Measurements from ENCODE around the gene KHK. TPM values are rescaled to one million over a fixed set of nuclear protein-coding genes. Genes with fewer than 3 reads are reported as not detected.
A peak's percentile ranks its signal among the peaks of the same experiment; 100 is the strongest.

KHK gene
- total RNA-seq, 2 experiments from 2014 or later, result 9.5 to 10.2 TPM

DNA sequence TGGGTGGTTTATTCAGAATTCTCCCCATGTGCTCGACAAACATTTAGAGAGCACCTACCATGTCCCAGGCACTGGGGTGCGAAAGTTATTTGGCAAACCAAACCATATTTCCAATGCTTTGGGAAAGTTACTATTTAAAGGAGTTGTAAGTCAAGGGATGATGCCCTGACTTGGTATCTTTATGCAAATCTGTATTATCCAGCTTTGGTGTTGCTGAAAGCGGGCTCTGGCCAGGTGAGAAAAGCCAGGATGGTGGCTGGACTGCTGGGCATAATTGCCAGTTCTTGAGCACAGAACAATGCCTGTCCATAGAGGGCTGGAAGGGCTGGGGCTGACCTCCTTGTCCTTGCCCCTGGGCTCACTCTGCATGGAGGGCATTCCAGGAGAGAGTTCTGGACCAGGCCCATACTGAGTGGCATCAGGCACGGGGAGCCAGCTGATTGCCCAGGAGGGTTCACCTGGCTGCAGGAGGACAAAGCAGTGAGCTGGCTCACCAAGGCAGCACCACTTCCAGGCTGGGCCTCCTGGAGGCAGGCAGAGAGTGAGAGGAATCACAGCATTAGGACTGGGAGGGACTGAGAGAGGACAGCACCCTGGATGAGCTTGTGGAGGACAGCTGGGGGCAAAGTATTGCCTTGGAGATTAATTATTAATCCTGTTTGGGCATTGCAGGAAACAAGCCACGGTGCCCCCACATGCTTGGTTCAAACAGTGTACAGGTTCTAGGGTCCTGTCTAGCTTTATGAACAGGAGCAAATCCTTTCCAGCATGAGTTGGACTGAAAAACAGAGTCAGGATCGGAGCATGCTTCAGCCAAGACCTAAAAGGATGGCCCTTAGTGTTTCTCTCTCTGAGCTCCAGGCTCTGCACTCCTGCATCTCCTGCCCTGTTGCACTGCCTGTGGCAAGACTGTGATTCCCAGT lies 7.1 kb downstream of the KHK start:
- intact Hi-C loops (cut with micrococcal nuclease), result no loop called here
- Mint-ChIP-seq H3K27ac (no peak overlapping the region), H3K27me3 (ENCODE audit: low read depth) (no peaks in the 10 kb centered on the region), H3K36me3 (ENCODE audit: low read depth) (no peaks in the 10 kb centered on the region), H3K4me1 (ENCODE audit: low read depth) (peaks cover 19% of the 10 kb centered on the region), H3K4me3 (no peak overlapping the region), H3K9me3 (no peaks in the 10 kb centered on the region)
- CTCF ChIA-PET, result interaction anchor here (0.8 to 1.0 kb wide), 3 partner anchors 12 to 43 kb away, joined by 3 read pairs; partner anchors contain the start of gene AGBL5
- DNase-seq, result no peak

DNA sequence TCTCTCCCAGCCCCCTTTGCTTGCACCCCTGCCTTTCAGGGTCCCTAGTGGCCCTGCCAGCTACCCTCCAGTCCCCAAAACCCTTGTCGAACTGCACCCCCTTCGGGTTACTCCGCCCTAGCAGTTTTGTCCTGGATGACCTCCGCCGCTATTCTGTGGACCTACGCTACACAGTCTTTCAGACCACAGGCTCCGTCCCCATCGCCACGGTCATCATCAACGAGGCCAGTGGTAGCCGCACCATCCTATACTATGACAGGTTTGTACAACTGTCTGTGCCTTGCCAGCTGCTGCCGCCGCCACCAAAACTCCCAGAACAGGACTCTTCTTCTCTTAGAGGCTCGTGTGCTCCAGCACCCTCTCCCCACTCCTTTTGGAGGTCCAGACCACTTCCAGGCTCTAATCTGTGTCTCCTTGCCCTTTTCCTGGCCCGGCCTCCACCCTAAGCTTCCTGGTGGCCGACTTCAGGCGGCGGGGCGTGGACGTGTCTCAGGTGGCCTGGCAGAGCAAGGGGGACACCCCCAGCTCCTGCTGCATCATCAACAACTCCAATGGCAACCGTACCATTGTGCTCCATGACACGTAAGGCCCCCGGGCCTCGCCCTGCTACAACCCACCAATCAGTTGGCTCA lies 7.9 kb downstream of the KHK start:
- DNase-seq, result no peak
- H3K4me1 Mint-ChIP-seq (ENCODE audit: low read depth), result peaks cover 18% of the 10 kb centered on the region
- CTCF ChIA-PET, result interaction anchor here (0.8 to 1.0 kb wide), 3 partner anchors 13 to 43 kb away, joined by 3 read pairs; partner anchors contain the start of gene AGBL5
- intact Hi-C loops (cut with micrococcal nuclease), result no loop called here
- H3K4me3 Mint-ChIP-seq, result no peak overlapping the region
- no peak overlapping the region for H3K27ac Mint-ChIP-seq
- no peaks in the 10 kb centered on the region for H3K27me3 Mint-ChIP-seq (ENCODE audit: low read depth)
- no peaks in the 10 kb centered on the region for H3K9me3 Mint-ChIP-seq
- H3K36me3 Mint-ChIP-seq (ENCODE audit: low read depth), result no peaks in the 10 kb centered on the region

DNA sequence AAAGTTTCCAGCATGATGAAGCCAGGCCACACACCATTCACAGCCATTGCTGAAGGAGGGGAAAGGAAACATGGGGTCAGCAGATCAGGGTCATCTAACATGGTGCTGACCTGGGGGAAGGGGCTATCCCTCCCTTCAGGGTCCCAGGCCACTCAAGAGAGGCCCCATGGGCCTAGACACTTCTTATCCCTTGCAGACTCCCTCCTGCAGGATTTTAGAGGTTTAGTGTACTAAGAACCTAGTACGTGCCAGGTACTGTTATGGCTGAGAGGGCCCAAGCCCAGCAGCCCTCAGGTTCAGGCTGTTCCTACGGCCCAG lies 8.8 kb downstream of the KHK start:
- no peaks in the 10 kb centered on the region for H3K9me3 Mint-ChIP-seq
- intact Hi-C loops (cut with micrococcal nuclease), result loop anchor here (5.0 kb wide), 1 partner anchor 167 kb away; the partner anchor contains the start of gene SLC30A3
- H3K36me3 Mint-ChIP-seq (ENCODE audit: low read depth), result peaks cover 1% of the 10 kb centered on the region
- H3K4me1 Mint-ChIP-seq (ENCODE audit: low read depth), result peaks cover 14% of the 10 kb centered on the region
- no peak overlapping the region for H3K4me3 Mint-ChIP-seq
- CTCF ChIA-PET, result interaction anchor here (1.2 kb wide), 1 partner anchor 8 kb away, joined by 6 read pairs; no protein-coding TSS in a partner anchor
- H3K27me3 Mint-ChIP-seq (ENCODE audit: low read depth), result no peaks in the 10 kb centered on the region
- DNase-seq, result no peak
- no peak overlapping the region for H3K27ac Mint-ChIP-seq

DNA sequence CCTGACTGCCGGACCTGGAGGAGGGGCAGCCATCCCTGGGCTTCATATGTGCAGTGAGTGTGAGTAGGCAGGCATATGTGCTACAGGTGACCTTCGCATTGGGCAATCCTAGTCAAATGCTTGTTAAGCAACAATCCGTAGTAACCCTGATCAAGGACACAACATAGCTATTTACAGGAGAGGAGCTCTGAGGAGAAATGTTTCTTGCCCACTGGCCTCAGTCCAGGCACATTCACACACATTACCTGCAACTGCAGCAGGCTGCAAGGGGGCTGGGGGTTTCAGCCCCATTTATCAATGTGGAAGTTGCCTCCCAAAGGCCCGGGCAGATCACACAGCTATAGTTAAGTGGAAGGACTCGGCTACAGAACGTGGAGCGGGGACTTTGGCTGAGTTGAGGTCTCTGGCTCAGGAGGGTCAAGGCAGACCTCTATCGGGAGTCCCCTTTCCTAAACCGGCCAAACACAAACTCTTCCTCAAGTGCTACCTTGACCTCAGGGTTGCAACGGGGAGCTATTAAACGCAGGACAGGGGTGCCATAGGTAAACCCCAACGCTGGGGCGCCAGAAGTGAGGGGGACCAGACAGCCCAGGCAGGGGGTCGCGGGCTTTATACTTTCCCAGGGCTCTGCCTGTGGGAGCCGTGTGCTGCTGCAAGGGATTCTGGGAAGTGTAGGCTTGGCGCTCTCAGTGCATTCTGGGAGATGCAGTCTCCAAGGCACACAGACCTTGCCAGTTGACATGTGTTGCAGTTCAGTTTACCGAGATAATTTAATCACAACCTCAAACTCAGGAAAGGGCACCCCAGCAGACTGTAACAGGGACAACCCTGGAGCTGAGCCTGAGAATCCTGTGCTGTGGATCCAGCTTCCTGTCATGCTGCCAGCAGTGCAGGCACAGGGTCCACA lies 9.4 kb downstream of the KHK start:
- H3K4me3 Mint-ChIP-seq, result peak overlapping the region; percentile 62
- peaks cover 14% of the 10 kb centered on the region for H3K4me1 Mint-ChIP-seq (ENCODE audit: low read depth)
- CTCF ChIA-PET, result interaction anchor here (0.5 to 4.7 kb wide), 5 partner anchors 9 to 184 kb away, joined by 3 to 33 read pairs (median 4); partner anchors contain the start of gene ABHD1
- peak; percentile 66 for DNase-seq
- intact Hi-C loops (cut with micrococcal nuclease), result loop anchor here (5.0 kb wide), 1 partner anchor 166 kb away; the partner anchor contains the start of gene SLC30A3
- no peaks in the 10 kb centered on the region for H3K27me3 Mint-ChIP-seq (ENCODE audit: low read depth)
- peaks cover 1% of the 10 kb centered on the region for H3K36me3 Mint-ChIP-seq (ENCODE audit: low read depth)
- no peak overlapping the region for H3K27ac Mint-ChIP-seq
- no peaks in the 10 kb centered on the region for H3K9me3 Mint-ChIP-seq

DNA sequence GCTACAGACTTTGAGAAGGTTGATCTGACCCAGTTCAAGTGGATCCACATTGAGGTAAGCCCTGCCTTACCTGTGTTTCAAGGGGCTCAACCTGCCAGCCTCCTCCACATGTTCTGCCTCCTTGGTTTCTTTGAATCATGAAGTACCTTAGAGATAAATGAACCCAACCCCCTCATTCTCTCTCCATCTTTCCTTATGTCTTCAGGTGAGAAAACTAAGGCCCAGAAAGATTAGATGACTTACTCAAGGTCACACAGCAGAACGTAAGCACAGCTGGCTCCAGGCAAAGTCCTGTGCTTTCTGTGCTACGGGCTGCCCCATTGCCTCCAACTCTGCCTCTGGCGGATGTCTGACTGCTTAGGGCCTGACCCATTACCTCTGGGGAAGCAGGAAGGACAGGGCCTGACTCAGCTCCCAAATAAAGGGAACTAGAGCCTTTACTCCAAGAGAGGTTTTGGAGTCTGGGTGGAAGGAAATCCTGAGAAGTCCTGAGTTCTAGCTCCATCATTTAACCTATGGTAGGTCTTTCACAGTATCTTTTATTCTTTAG lies 10.3 kb downstream of the KHK start:
- Mint-ChIP-seq H3K27ac (no peak overlapping the region), H3K4me1 (ENCODE audit: low read depth) (peaks cover 12% of the 10 kb centered on the region), H3K36me3 (ENCODE audit: low read depth) (peaks cover 1% of the 10 kb centered on the region), H3K27me3 (ENCODE audit: low read depth) (no peaks in the 10 kb centered on the region), H3K4me3 (no peak overlapping the region), H3K9me3 (no peaks in the 10 kb centered on the region)
- CTCF ChIA-PET, result interaction anchor here (0.5 to 4.7 kb wide), 8 partner anchors 9 to 183 kb away, joined by 3 to 33 read pairs (median 4); partner anchors contain the start of gene ABHD1
- DNase-seq, result no peak
- intact Hi-C loops (cut with micrococcal nuclease), result loop anchor here (5.0 kb wide), 1 partner anchor 165 kb away; the partner anchor contains the start of gene SLC30A3

DNA sequence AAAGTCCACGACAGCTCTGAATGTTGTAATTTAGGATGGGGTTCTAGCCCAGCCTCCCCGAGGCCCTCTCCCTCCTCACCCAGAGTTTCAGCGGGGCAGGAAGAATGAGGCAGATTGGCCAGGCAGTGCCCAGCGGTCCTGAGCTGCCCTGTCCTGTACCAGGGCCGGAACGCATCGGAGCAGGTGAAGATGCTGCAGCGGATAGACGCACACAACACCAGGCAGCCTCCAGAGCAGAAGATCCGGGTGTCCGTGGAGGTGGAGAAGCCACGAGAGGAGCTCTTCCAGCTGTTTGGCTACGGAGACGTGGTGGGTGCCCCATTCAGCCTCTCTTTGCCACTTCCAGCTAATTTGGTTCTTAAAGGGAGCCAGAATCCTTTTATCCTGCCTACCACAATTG lies 10.8 kb downstream of the KHK start:
- Mint-ChIP-seq H3K36me3 (ENCODE audit: low read depth) (peaks cover 1% of the 10 kb centered on the region), H3K9me3 (no peaks in the 10 kb centered on the region), H3K4me3 (no peak overlapping the region), H3K27ac (no peak overlapping the region), H3K27me3 (ENCODE audit: low read depth) (no peaks in the 10 kb centered on the region), H3K4me1 (ENCODE audit: low read depth) (peaks cover 12% of the 10 kb centered on the region)
- intact Hi-C loops (cut with micrococcal nuclease), result loop anchor here (5.0 kb wide), 1 partner anchor 165 kb away; the partner anchor contains the start of gene SLC30A3
- CTCF ChIA-PET, result interaction anchor here (0.6 to 4.7 kb wide), 5 partner anchors 26 to 183 kb away, joined by 3 to 33 read pairs (median 4); partner anchors contain the start of gene ABHD1
- DNase-seq, result no peak

DNA sequence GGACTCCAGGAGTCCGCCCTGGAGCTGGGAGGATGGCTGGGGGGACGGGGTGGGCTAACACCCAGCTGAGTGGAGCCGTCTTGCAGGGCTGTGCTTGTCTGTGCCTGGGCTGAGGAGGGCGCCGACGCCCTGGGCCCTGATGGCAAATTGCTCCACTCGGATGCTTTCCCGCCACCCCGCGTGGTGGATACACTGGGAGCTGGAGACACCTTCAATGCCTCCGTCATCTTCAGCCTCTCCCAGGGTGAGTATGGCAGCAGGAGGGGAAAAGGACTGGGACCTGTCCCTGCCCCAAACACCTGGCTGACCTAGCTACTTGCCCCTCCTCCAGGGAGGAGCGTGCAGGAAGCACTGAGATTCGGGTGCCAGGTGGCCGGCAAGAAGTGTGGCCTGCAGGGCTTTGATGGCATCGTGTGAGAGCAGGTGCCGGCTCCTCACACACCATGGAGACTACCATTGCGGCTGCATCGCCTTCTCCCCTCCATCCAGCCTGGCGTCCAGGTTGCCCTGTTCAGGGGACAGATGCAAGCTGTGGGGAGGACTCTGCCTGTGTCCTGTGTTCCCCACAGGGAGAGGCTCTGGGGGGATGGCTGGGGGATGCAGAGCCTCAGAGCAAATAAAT lies 12.9 kb downstream of the KHK start:
- Mint-ChIP-seq H3K9me3 (no peaks in the 10 kb centered on the region), H3K27ac (no peak overlapping the region), H3K27me3 (ENCODE audit: low read depth) (no peaks in the 10 kb centered on the region), H3K4me3 (no peak overlapping the region), H3K4me1 (ENCODE audit: low read depth) (peaks cover 12% of the 10 kb centered on the region), H3K36me3 (ENCODE audit: low read depth) (peaks cover 1% of the 10 kb centered on the region)
- CTCF ChIA-PET, result interaction anchor here (0.6 to 4.7 kb wide), 8 partner anchors 10 to 204 kb away, joined by 3 to 33 read pairs (median 5); no protein-coding TSS in a partner anchor
- no peak for DNase-seq
- intact Hi-C loops (cut with micrococcal nuclease), result loop anchor here (5.0 kb wide), 1 partner anchor 163 kb away; the partner anchor contains the start of gene SLC30A3

DNA sequence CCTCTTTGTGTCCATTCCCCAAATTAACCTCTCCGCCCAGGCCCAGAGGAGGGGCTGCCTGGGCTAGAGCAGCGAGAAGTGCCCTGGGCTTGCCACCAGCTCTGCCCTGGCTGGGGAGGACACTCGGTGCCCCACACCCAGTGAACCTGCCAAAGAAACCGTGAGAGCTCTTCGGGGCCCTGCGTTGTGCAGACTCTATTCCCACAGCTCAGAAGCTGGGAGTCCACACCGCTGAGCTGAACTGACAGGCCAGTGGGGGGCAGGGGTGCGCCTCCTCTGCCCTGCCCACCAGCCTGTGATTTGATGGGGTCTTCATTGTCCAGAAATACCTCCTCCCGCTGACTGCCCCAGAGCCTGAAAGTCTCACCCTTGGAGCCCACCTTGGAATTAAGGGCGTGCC lies 13.5 kb downstream of the KHK start:
- intact Hi-C loops (cut with micrococcal nuclease), result no loop called here
- CTCF ChIA-PET, result interaction anchor here (1.0 to 4.7 kb wide), 7 partner anchors 8 to 203 kb away, joined by 3 to 33 read pairs (median 5); no protein-coding TSS in a partner anchor
- Mint-ChIP-seq H3K27ac (no peak overlapping the region), H3K4me1 (ENCODE audit: low read depth) (peaks cover 12% of the 10 kb centered on the region), H3K9me3 (no peaks in the 10 kb centered on the region), H3K36me3 (ENCODE audit: low read depth) (peaks cover 1% of the 10 kb centered on the region), H3K4me3 (no peak overlapping the region), H3K27me3 (ENCODE audit: low read depth) (no peaks in the 10 kb centered on the region)
- DNase-seq, result no peak

DNA sequence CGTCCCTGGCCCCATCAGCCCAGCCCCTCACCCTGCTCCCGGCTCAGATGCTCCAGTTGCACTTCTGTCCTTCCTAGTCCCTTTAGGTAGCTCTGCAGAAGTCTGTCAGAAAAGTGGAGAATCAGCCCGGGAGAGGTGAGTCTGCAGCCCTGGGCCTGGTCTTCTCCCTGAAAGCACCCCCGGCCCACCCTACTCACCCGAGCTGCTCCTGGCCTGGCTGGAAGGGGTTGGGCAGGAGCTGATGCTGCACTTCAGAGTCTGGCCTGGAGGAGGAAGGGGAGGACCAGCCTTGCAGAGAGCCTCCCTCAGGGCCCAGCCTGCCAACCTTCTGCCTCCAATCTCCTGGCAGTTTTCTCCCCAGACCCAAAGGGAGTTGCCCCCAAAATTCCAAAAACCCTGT lies 15.8 kb downstream of the KHK start:
- Mint-ChIP-seq H3K27me3 (ENCODE audit: low read depth) (no peaks in the 10 kb centered on the region), H3K27ac (no peak overlapping the region), H3K36me3 (ENCODE audit: low read depth) (peaks cover 1% of the 10 kb centered on the region), H3K4me1 (ENCODE audit: low read depth) (no peaks in the 10 kb centered on the region), H3K4me3 (no peak overlapping the region), H3K9me3 (no peaks in the 10 kb centered on the region)
- no peak for DNase-seq
- intact Hi-C loops (cut with micrococcal nuclease), result no loop called here
- CTCF ChIA-PET, result interaction anchor here (1.0 to 1.5 kb wide), 2 partner anchors 20 to 163 kb away, joined by 3 to 4 read pairs; no protein-coding TSS in a partner anchor

DNA sequence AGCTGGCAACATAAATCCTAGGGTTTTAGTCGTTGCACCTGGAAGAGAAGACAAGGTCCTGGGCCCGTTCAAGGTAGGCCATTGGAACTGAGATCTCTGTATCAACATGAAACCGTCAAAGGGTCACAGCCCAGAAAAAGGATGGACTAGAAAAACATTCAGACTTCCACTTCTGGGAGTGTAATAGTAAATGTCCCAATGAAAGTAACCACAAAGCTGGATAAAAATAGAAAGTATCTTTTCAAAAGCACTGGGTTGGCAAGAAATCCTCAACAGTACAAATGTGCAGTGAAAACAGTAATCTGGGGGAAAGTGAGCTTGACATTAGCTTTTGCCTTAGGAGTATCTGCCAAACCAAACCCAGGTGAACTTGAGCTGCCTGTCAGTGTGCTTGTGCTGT lies 19.4 kb downstream of the KHK start:
- H3K9me3 Mint-ChIP-seq, result no peaks in the 10 kb centered on the region
- H3K4me1 Mint-ChIP-seq (ENCODE audit: low read depth), result no peaks in the 10 kb centered on the region
- no peak overlapping the region for H3K4me3 Mint-ChIP-seq
- DNase-seq, result no peak
- CTCF ChIA-PET, result no interaction called here
- peaks cover 6% of the 10 kb centered on the region for H3K27me3 Mint-ChIP-seq (ENCODE audit: low read depth)
- H3K36me3 Mint-ChIP-seq (ENCODE audit: low read depth), result peaks cover 6% of the 10 kb centered on the region
- H3K27ac Mint-ChIP-seq, result no peak overlapping the region
- intact Hi-C loops (cut with micrococcal nuclease), result no loop called here

DNA sequence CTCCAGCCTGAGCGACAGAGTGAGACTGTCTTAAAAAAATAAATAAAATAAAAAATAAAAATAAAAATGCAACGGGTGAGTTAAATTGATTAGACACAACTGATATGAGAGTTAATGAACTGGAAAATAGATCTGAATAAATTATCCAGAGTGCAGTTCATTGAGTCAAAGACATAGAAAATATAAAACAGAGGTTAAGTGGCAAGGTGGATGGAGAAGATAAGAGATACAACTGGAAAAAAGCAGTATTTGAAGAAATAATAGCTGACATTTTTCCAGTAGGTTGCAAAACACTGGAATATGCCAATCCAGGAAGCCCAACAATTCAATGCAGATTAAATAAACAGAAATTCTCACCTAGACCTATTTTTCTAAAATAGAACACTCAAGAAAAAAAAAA lies 21.6 kb downstream of the KHK start:
- Mint-ChIP-seq H3K27ac (no peak overlapping the region), H3K27me3 (ENCODE audit: low read depth) (peaks cover 6% of the 10 kb centered on the region), H3K36me3 (ENCODE audit: low read depth) (peaks cover 6% of the 10 kb centered on the region), H3K9me3 (no peaks in the 10 kb centered on the region), H3K4me3 (no peak overlapping the region), H3K4me1 (ENCODE audit: low read depth) (no peaks in the 10 kb centered on the region)
- intact Hi-C loops (cut with micrococcal nuclease), result no loop called here
- no peak for DNase-seq
- CTCF ChIA-PET, result interaction anchor here (0.6 to 1.1 kb wide), 2 partner anchors 14 to 25 kb away, joined by 4 to 6 read pairs; no protein-coding TSS in a partner anchor

Data from activated naive CD4-positive, alpha-beta T cell treated with anti-CD3 and anti-CD28 coated beads for 36 hours (primary cell).